IPS DF 4.7 (cell line): ENCODE results near the gene ADAM12.

ENCODE experiments used
- DNase-seq: peaks from one replicate; pipeline ENCODE4 v3.0.0-alpha.2; 2013; ENCODE audit warnings: low spot score; ENCODE audit errors: extremely low read depth

ADAM12 gene

DNA sequence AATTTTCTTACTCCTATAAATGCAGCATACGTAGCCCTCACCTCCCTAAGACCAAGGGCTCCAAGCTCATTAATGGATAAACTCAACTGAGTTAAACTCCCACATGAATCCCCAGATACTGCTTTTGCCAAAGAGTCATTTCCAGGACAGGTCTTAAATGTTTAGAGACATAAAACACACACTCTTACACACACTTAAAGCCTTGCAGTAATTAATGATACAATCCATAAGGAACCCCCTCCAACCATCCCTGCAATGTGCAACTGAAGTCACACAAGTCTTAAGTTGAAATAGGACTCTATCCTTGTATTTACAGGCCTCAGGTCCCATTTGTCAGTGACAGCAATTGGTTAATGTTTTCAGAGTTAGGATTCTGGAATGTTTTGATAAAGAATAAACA lies 297.8 kb downstream of the ADAM12 start:
- no peak for DNase-seq

GRCh38 chr10:126087796-126088505 lies 300.3 kb downstream of the ADAM12 start:
- DNase-seq, result no peak

- DNase-seq, result no peak
Measured at GRCh38 chr10:126087153-126087680, 301.1 kb downstream of the ADAM12 start.

GRCh38 chr10:126085806-126086205 lies 302.5 kb downstream of the ADAM12 start:
- DNase-seq, result no peak

DNA sequence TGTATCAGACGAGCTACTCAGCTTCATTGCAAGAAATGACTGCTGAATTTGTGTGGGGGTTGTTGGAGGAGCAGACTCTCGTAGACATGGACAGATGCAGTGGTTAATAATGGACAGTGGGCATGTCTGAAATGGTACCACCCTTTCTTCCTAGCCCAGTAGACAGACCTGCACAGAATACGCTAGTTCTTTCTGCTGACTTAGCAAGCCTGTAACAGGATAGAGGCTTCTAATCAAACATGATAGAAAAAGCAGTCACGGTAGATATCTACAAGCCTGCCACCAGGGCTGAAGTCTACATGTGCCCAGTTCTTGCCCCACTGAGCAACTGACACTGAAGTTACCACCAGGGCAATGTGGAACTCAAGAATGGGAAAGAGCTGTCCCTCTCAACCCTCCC lies 303.9 kb downstream of the ADAM12 start:
- DNase-seq, result no peak

- no peak for DNase-seq
Measured at GRCh38 chr10:126083009-126083408, 305.3 kb downstream of the ADAM12 start.

DNA sequence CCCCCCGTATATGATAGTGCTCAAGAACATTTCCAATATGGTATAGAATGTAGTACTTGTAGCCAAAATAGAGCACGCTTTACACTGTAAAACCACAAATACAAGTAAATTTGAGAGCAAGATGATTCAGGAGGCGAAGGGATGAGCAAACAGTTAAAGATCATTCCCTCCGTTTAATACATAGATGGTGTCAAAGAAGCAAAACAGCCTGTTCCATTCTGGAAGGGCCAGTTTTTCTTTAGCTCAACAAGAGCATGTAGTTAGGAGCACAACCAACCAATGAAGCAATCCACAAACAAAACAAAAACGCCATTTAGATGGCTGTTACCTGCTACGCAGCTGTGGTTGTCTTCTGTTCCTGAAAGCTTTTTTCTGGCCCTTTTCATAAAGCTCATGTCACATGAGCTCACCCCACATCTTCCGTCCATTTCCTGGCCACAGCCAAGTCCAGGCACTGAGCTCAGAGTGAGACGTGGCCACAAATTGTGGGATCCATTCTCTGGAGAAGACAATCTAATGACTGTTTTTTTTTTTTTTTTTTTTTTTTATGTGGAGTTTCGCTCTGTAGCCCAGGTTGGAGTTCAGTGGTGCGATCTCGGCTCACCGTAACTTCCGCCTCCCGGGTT lies 306.3 kb downstream of the ADAM12 start:
- DNase-seq, result no peak

GRCh38 chr10:126080879-126081411 lies 307.3 kb downstream of the ADAM12 start:
- DNase-seq, result no peak

DNA sequence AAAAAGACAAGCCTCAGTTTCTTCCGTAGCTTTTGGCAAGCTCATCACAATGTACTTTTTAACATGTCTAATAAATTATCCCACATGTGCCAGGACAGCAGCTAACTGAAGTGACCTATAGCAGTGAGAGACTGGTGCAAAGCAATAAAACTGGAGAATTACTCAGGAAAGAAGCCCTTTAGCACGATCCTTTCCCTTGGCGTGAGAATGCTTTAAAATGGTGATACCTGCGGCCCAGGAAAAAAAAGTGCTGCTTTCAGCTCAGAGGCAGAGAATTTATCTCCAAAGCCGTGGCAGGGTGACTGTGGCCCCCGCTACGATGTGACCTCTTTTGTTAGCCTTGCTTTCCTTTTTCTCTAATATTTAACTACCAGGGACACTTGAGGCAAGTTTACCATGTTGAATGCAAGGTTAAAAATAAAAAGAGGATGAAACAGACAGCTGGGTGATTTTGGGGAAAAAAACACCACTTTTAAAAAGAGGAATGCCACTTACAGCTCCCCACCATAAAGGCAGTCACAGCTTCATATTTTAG lies 307.9 kb downstream of the ADAM12 start:
- no peak for DNase-seq

DNA sequence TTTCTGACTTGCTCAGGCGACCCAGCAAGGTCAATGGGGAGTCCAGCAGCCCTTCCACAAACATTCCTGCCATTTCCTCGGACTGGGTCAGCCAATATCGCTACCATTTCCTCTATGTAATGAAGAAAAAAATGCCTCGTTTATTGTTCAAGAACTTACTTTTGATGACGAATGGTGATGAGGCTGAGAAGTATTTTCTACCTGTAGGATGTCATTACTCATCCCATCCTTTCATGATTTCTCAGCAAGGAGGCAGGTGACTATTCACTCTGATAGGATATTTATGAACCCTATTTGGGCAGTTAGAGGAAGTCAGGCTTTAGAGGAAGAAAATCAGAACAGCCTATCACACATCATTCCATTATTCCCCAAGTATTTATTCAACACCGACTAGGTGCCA lies 313.3 kb downstream of the ADAM12 start:
- no peak for DNase-seq

GRCh38 chr10:126074291-126074690 lies 314.0 kb downstream of the ADAM12 start:
- no peak for DNase-seq

DNA sequence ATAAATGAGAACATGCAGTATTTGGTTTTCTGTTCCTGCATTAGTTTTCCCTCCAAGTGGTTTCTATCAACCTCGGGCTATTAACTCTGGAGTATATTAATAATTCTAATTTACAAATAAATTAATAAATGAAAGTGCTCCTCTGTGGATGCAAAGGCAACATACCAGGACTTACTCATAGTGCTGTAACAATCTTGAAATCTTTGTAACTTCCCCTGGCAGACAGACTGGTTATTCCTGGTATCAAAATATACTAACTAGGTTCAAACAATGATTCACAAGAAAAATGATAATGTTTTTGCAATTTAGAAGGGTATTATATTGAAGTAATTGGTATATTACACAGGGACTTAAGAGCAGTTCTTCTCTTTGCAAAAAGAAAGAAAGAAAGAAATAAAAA lies 314.7 kb downstream of the ADAM12 start:
- DNase-seq, result no peak

- no peak for DNase-seq
Measured at GRCh38 chr10:126072622-126073021, 315.7 kb downstream of the ADAM12 start.

GRCh38 chr10:126070476-126071215 lies 317.6 kb downstream of the ADAM12 start:
- no peak for DNase-seq

DNA sequence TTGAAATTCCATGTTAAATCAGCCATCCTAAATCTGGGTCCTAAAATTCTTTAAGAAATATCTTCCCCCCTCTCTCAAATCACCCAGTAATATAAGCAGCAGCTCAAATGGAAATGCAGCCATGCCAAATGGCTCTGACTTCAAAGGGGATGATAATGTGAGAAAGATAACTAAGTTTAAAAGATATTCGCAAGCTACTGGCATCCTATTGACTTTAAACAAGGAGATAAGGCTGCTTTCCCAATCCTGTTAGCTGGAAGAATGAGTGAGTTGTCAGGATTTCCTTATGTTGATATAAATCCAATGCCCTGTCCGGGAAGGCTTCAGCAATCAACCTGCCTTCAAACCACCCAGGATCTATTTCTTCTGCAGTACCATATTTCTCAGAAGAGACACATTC lies 320.0 kb downstream of the ADAM12 start:
- DNase-seq, result no peak

- DNase-seq, result no peak
Measured at GRCh38 chr10:126066456-126066855, 321.8 kb downstream of the ADAM12 start.

DNA sequence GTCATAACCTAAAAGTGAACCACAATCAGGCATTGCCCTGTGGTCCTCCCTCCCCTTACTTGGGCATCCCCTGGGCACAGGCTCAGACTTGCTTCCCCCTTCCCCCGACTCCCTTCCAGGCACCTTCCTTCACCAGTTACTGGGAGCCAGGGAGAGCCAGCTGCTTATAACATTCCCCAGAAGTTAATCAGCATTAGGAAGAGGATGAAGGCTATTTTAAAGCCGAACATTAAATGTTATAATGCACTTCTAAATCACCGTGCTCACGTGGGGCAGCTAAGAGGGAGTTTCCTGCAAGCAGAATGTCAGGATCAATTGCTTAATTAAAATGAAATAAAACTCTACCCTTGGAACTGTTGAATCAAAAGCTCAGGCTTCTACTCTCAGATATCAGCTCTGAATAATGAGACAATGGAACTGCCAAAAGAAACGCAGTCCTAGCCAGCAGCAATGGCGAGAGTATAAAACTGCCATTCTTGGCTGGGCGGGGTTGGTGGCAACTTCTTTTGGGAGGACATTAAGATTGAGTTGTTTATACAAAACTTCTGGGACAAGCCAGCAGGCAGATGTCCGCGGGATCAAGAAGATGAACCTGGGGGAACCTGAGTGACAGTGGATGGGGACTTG lies 322.4 kb downstream of the ADAM12 start:
- DNase-seq, result no peak

DNA sequence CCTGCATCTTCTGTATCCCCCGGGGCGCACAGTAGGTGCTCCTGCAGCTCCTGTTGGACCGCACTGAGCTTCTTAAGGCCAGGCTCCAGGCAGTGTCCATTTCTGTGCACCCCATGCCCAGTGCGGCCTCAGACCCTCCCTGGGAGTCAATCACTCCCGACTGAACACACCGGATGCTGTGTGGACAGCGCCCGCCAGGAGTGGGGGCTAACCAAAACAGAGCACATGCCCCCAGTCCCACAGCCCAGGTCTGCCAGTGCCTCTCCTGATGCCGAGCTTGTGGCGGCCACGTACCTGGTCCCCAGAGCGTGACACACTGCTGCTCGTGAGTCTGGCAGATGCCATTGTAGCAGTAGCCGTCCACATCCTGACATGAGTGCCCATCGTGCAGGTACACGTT lies 323.8 kb downstream of the ADAM12 start:
- DNase-seq, result no peak

DNA sequence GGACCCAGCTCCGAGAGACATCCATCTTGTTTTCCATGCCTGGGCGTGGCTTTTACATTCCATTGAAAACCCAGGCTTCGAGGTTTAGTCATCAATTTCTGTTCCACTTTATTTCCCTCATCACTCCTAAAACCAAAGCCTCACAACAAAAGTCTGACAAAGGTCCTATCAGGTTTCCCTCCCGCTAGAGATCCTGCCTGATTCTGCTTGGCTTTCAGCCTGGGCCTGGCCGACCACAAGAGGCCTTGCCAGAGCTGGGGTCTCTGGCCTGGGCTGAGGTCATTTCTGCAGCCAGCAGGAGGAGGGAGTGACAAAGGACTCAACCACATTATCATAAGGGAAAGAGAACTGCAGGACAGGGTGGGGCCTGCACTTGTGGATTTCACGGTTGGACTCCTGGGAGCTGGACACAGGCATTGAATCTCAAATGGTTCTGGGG lies 324.9 kb downstream of the ADAM12 start:
- no peak for DNase-seq

DNA sequence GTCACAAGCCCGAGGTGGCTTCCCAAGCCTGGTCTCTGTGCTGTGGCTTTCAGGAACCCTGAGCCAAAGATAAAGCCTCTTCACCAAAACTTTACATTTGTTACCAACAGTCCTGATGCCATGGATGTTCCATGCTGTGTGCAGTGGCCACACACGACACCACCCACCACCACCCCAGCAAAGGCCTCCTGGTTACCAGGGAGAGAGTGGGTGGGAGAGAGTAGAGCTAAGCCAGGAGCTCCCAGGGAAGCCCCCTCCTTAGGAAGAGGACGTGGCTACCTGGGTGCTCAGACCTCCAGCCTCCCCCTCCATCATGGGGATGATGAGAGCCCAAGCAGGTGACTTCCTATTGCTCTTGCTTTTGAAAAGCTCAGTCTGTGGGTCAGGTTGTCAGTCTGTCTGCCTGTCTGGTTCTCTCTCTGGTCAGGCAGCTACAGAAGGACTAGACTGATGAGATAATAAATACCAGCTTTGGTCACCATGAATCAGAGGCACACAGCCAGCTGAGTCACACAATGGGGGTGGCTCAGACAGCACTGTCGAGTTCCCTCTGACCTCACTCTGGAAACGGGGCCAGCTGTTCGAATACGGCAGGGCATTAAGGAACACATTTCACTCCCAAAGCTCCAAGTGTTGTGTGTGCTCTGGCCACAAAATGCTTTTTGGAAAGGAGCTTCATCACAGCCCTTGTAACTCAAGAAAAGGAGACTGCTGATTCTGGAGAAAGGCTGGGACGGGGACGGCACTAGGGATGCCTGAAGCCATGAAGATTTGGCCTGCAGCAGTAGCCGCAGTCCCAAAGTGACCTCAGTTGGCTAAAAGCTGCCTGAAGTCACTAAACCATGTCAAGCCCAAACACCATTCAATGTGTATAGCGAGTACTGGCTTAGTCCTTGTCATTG lies 325.9 kb downstream of the ADAM12 start:
- no peak for DNase-seq
